A673 (cell line): ENCODE data around the gene NANS. TPM values are rescaled to one million over a fixed set of nuclear protein-coding genes. Genes with fewer than 3 reads are reported as not detected.

Experiments
- BruUV-seq: library from RNA; stranded (reverse); fragments of 400-500 nt; replicated peaks from 2 replicates; lab custom pipeline; 2021; lab: Mats Ljungman, UMichigan
- CTCF ChIA-PET: fragments of 300-600 bp; sonication (Branson Sonifier 250); formaldehyde crosslinking; loops from one replicate; lab custom pipeline; 2022; ENCODE audit warnings: antibody characterized with exemption; lab: Charles Lee
- POLR2A ChIA-PET: fragments of 300-600 bp; sonication (Branson Sonifier 250); formaldehyde crosslinking; loops from one replicate; lab custom pipeline; 2022; ENCODE audit warnings: antibody characterized with exemption; ENCODE audit not compliant: low non-redundant PET; lab: Charles Lee
- DNase-seq: peaks from one replicate; pipeline ENCODE4 v3.0.0-alpha.2; 2015; ENCODE audit warnings: low spot score
- H3K27ac ChIP-seq: fragments of 200-600 bp; sonication (generic); 2 replicates; pipeline ENCODE4 v1.5.1; 2016; ENCODE audit warnings: mixed run types, low read depth, mild to moderate bottlenecking, mixed read lengths, antibody characterized with exemption, low read length; ENCODE audit not compliant: poor library complexity, severe bottlenecking
- H3K27me3 ChIP-seq: fragments of 200-600 bp; sonication (generic); replicated peaks from 2 replicates; pipeline ENCODE4 v1.6.1; 2017; ENCODE audit warnings: mixed run types, low read depth, mild to moderate bottlenecking, mixed read lengths, antibody characterized with exemption, low read length; ENCODE audit not compliant: insufficient read depth, poor library complexity
- H3K36me3 ChIP-seq: fragments of 200-600 bp; sonication (generic); 2 replicates; pipeline ENCODE4 v1.6.1; 2016; ENCODE audit warnings: mixed run types, mild to moderate bottlenecking, mixed read lengths, antibody characterized with exemption, low read length; ENCODE audit not compliant: insufficient read depth, poor library complexity, severe bottlenecking
- H3K4me1 ChIP-seq: fragments of 200-600 bp; sonication (generic); 2 replicates; pipeline ENCODE4 v1.6.1; 2017; ENCODE audit warnings: mixed run types, mild to moderate bottlenecking, mixed read lengths, antibody characterized with exemption, low read length; ENCODE audit not compliant: insufficient read depth, poor library complexity, severe bottlenecking
- H3K4me3 ChIP-seq: fragments of 200-600 bp; sonication (generic); 2 replicates; pipeline ENCODE4 v1.5.1; 2016; ENCODE audit warnings: low read depth, mixed run types, mild to moderate bottlenecking, mixed read lengths, low read length; ENCODE audit not compliant: poor library complexity, severe bottlenecking
- H3K9me3 ChIP-seq: fragments of 200-600 bp; sonication (generic); 2 replicates; pipeline ENCODE4 v1.6.1; 2016; ENCODE audit warnings: mixed run types, low read depth, mild to moderate bottlenecking, mixed read lengths, antibody characterized with exemption, low read length; ENCODE audit not compliant: poor library complexity, severe bottlenecking
- CTCF ChIP-seq: fragments of 300-800, 200-600 bp; sonication (generic); conservative IDR thresholded peaks from 2 replicates; pipeline ENCODE4 v1.5.1; 2017; ENCODE audit warnings: low read depth, mild to moderate bottlenecking, antibody characterized with exemption, low read length, moderate library complexity, mixed read lengths
- EZH2 ChIP-seq: fragments of 200-600 bp; sonication (generic); IDR thresholded peaks from 2 replicates; pipeline ENCODE4 v1.6.1; 2017; ENCODE audit warnings: borderline replicate concordance, low read depth, mild to moderate bottlenecking, mixed read lengths, antibody characterized with exemption, low read length; ENCODE audit not compliant: poor library complexity, severe bottlenecking
- intact Hi-C: fragments of 100-400 bp; cut with micrococcal nuclease; formaldehyde crosslinking; loops from one replicate; pipeline ENCODE4 v1.10.0; 2022; ENCODE audit not compliant: unreplicated experiment
- total RNA-seq: library from RNA; stranded (reverse); gene quantifications from 2 replicates; pipeline ENCODE4 v1.2.3, GENCODE V29; 2021

NANS gene
- total RNA-seq, 1 experiment from 2014 or later, result 40.6 TPM

DNA sequence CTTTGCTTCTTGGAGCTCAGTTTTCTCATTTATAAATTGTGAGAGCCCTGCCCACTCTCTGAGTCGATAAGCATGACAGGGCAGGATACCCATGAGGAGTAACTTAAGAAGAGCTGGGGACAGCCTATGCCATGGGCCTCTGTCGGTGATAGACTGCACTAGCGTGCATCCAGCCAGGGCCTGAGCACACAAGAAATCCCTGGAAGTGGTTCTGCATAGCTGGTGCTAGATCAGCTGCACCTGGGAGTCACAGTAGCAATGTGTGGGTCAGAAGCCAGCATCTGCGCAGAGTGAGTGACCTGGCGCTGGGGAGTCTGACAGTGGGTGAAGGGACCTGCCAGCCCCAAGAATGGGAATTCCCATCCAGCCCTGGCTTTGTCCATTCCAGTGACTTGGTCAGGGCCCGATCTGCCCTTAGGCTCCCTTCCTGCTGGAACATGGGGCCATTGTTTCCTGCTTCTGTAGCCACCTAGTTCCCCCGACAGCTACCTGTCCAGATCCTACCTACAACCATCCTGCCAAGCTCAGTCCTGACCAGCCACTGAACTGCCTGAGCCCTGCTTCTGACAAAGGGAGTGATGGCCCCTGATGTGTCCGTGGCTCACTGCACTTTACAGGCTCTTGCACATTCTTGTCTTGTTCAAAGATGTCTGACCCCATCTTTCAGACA lies 35.9 kb upstream of the NANS start:
- POLR2A ChIA-PET, result no interaction called here
- Histone ChIP-seq H3K4me1 (no peaks in the 10 kb centered on the region), H3K27me3 (no peaks in the 10 kb centered on the region), H3K36me3 (peaks cover 41% of the 10 kb centered on the region), H3K27ac (no peak overlapping the region), H3K9me3 (no peaks in the 10 kb centered on the region), H3K4me3 (no peak overlapping the region)
- intact Hi-C loops, result no loop called here
- TF ChIP-seq CTCF (no peak), EZH2 (no peak)
- DNase-seq, result no peak
- CTCF ChIA-PET, result no interaction called here
- no TSS peak for BruUV-seq

DNA sequence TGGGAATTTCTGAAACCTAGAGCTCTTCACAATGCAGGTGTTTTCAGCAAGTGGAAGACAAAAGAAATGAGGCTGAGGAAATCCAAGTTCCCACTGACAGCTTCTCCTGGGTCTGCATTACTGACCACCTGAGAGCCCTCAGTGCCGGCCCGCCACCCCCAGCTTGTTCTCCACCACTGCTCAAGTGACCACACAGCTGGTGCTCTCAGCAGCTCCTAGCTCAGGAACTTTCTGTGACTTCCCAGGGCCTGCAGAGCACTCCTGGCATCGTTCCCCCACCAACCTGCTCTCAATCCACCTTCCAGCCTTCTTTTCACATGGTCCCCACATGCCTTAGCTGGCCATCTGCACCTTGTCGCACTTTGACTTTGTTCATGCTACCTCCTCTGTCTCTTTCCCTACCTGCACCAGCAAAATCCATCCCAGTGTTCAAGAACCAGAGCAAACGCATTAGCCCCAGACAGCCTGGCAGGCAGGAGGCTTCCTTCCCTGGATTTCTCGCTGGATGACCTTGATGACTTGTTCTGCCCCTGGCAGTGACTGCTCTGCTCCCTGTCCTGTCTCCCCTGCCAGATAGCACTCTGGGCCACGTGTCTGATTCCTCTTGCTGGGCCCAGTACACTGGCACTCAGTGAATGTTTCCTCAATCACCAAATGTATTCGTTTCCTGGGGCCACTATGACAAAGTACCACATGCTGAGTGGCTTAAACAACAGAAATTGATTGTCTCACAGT lies 35.1 kb upstream of the NANS start:
- ChIA-PET CTCF (no interaction called here), POLR2A (no interaction called here)
- intact Hi-C loops, result no loop called here
- DNase-seq, result no peak
- Histone ChIP-seq H3K9me3 (no peaks in the 10 kb centered on the region), H3K4me3 (no peak overlapping the region), H3K27me3 (no peaks in the 10 kb centered on the region), H3K4me1 (no peaks in the 10 kb centered on the region), H3K27ac (no peak overlapping the region), H3K36me3 (peaks cover 32% of the 10 kb centered on the region)
- no peak for TF ChIP-seq CTCF
- TF ChIP-seq EZH2, result no peak
- no TSS peak for BruUV-seq

- Histone ChIP-seq H3K27me3 (no peaks in the 10 kb centered on the region), H3K36me3 (peaks cover 23% of the 10 kb centered on the region), H3K4me1 (no peaks in the 10 kb centered on the region), H3K9me3 (no peaks in the 10 kb centered on the region), H3K27ac (no peak overlapping the region), H3K4me3 (no peak overlapping the region)
- intact Hi-C loops, result no loop called here
- BruUV-seq, result no TSS peak
- ChIA-PET CTCF (no interaction called here), POLR2A (interaction anchor here (0.5 kb wide), 1 partner anchor 325 kb away, joined by 3 read pairs; no protein-coding TSS in a partner anchor)
- no peak for TF ChIP-seq EZH2
- no peak for TF ChIP-seq CTCF
- no peak for DNase-seq
Measured at GRCh38 chr9:98022447-98022846, 34.1 kb upstream of the NANS start.
